ENCODE data around the gene MAPK7. TPM values are rescaled to one million over a fixed set of nuclear protein-coding genes. Genes with fewer than 3 reads are reported as not detected.
A peak's percentile ranks its signal among the peaks of the same experiment; 100 is the strongest.

The MAPK7 gene
- polyA plus RNA-seq, 2 of the 4 experiments (the other 2 are of a cell fraction): 7.2 to 25.8 TPM

DNA sequence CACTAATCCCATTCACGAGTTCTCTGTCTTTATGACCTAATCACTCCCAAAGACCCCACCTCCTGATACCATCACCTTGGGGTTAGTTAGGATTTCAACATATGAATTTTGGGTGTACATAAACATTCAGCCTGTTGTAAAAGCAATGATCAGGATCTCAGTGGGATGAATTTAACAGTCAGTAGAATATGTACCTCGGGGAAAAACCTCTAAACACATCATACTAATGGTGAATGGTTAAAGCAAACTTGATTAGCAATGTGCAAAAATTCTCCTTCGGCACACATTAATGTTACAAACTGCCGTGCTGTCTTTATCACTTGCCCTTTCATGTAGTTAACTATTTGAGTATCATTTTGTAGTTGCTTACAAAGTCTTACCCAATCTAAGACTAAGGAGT, 42.9 kb downstream of the MAPK7 start:
- no peak for TF ChIP-seq MYC (IDR thresholded peaks at IDR 0.05; ENCODE audit: borderline replicate concordance, low read length)
- no peak for TF ChIP-seq FOXS1 (CRISPR knock-in tag; IDR thresholded peaks at IDR 0.05)
- no peak for TF ChIP-seq EHF (CRISPR knock-in tag; IDR thresholded peaks at IDR 0.05)
- TF ChIP-seq, protein P1, sequence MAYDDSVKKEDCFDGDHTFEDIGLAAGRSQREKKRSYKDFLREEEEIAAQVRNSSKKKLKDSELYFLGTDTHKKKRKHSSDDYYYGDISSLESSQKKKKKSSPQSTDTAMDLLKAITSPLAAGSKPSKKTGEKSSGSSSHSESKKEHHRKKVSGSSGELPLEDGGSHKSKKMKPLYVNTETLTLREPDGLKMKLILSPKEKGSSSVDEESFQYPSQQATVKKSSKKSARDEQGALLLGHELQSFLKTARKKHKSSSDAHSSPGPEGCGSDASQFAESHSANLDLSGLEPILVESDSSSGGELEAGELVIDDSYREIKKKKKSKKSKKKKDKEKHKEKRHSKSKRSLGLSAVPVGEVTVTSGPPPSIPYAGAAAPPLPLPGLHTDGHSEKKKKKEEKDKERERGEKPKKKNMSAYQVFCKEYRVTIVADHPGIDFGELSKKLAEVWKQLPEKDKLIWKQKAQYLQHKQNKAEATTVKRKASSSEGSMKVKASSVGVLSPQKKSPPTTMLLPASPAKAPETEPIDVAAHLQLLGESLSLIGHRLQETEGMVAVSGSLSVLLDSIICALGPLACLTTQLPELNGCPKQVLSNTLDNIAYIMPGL (CRISPR knock-in tag; IDR thresholded peaks at IDR 0.05; ENCODE audit: borderline replicate concordance): no peak
- TF ChIP-seq, protein P2, sequence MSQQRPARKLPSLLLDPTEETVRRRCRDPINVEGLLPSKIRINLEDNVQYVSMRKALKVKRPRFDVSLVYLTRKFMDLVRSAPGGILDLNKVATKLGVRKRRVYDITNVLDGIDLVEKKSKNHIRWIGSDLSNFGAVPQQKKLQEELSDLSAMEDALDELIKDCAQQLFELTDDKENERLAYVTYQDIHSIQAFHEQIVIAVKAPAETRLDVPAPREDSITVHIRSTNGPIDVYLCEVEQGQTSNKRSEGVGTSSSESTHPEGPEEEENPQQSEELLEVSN (IDR thresholded peaks at IDR 0.05; ENCODE audit: borderline replicate concordance, low read depth): no peak
- no peak for TF ChIP-seq KDM5A (IDR thresholded peaks at IDR 0.05)
- no peak for TF ChIP-seq TP53 (CRISPR knock-in tag; IDR thresholded peaks at IDR 0.05)
- no peak for TF ChIP-seq ZNF302 (CRISPR knock-in tag; IDR thresholded peaks at IDR 0.05)
- TF ChIP-seq RAD21 (conservative IDR thresholded peaks at IDR 0.05 in 1 of 2, IDR thresholded peaks at IDR 0.05 in 1 of 2): no peak
- no peak for TF ChIP-seq KDM1A (IDR thresholded peaks at IDR 0.05; ENCODE audit: low read depth)
- TF ChIP-seq, protein P3, sequence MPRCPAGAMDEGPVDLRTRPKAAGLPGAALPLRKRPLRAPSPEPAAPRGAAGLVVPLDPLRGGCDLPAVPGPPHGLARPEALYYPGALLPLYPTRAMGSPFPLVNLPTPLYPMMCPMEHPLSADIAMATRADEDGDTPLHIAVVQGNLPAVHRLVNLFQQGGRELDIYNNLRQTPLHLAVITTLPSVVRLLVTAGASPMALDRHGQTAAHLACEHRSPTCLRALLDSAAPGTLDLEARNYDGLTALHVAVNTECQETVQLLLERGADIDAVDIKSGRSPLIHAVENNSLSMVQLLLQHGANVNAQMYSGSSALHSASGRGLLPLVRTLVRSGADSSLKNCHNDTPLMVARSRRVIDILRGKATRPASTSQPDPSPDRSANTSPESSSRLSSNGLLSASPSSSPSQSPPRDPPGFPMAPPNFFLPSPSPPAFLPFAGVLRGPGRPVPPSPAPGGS (IDR thresholded peaks at IDR 0.05): no peak
- DNase-seq (ENCODE audit: low read depth in 1 of 2, low spot score in 1 of 2): no peak
- ChIA-PET CTCF (interaction anchor here (1.2 kb wide), 1 partner anchor 58 kb away, joined by 3 read pairs; the partner anchor contains the start of gene B9D1), POLR2A (no interaction called here)
- ATAC-seq: no peak
- no peaks in the 10 kb centered on the region for H3K9me3 ChIP-seq
- FAIRE-seq: no peak
- no peak overlapping the region for H3K4me2 ChIP-seq
- 54% methylated on average over 4 of the region's 4 CpGs for WGBS (ENCODE audit: missing lambda C conversion rate)
- no peak overlapping the region for H3K27ac ChIP-seq
- no peak overlapping the region for H3K4me3 ChIP-seq
- H3K4me1 ChIP-seq: peaks cover 19% of the 10 kb centered on the region

DNA sequence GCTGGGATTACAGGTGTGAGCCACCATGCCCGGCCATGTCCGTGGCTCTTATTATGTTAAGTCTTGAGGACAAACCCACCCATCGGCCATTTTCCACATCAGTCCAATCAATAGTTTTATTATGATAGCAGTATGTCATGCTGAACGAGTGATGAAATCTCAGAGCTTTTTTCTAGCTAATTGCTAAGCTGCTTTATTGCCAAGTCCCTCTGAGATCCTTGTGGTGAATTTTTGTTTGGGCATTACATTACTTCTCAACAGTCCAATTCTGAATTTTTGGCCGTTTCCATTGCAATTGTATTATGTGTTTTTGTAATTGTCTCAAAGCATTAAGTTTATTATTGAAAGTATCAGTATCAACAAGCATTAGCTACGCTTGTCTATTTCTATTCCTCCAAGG, 43.6 kb downstream of the MAPK7 start:
- FAIRE-seq (peak; percentile 46), DNase-seq (ENCODE audit: low read depth in 1 of 2, low spot score in 1 of 2) (no peak), ATAC-seq (no peak)
- Histone ChIP-seq H3K4me2 (no peak overlapping the region), H3K4me1 (peaks cover 19% of the 10 kb centered on the region), H3K27ac (no peak overlapping the region), H3K4me3 (no peak overlapping the region), H3K9me3 (no peaks in the 10 kb centered on the region)
- ChIA-PET POLR2A (no interaction called here), CTCF (interaction anchor here (1.0 to 1.2 kb wide), 2 partner anchors 25 to 59 kb away, joined by 3 read pairs; partner anchors contain the start of gene B9D1)
- WGBS (ENCODE audit: missing lambda C conversion rate): 76% methylated on average over 6 of the region's 6 CpGs
- TF ChIP-seq, protein P4, sequence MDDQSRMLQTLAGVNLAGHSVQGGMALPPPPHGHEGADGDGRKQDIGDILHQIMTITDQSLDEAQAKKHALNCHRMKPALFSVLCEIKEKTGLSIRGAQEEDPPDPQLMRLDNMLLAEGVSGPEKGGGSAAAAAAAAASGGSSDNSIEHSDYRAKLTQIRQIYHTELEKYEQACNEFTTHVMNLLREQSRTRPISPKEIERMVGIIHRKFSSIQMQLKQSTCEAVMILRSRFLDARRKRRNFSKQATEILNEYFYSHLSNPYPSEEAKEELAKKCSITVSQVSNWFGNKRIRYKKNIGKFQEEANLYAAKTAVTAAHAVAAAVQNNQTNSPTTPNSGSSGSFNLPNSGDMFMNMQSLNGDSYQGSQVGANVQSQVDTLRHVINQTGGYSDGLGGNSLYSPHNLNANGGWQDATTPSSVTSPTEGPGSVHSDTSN (IDR thresholded peaks at IDR 0.05): no peak
- TF ChIP-seq CBX2 (IDR thresholded peaks at IDR 0.05; ENCODE audit: borderline replicate concordance, low read depth) (no peak), MAZ (IDR thresholded peaks at IDR 0.05; ENCODE audit: borderline replicate concordance, low read depth, low read length) (no peak), CHD2 (IDR thresholded peaks at IDR 0.05; ENCODE audit: low read length, partially characterized antibody) (no peak), ZNF302 (CRISPR knock-in tag; IDR thresholded peaks at IDR 0.05) (no peak), FOSB (CRISPR knock-in tag; IDR thresholded peaks at IDR 0.05) (no peak), ZFP36 (IDR thresholded peaks at IDR 0.05; ENCODE audit: borderline replicate concordance, partially characterized antibody) (no peak)
- TF ChIP-seq, protein P5, sequence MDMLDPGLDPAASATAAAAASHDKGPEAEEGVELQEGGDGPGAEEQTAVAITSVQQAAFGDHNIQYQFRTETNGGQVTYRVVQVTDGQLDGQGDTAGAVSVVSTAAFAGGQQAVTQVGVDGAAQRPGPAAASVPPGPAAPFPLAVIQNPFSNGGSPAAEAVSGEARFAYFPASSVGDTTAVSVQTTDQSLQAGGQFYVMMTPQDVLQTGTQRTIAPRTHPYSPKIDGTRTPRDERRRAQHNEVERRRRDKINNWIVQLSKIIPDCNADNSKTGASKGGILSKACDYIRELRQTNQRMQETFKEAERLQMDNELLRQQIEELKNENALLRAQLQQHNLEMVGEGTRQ (IDR thresholded peaks at IDR 0.05): no peak
- TF ChIP-seq, protein P6, sequence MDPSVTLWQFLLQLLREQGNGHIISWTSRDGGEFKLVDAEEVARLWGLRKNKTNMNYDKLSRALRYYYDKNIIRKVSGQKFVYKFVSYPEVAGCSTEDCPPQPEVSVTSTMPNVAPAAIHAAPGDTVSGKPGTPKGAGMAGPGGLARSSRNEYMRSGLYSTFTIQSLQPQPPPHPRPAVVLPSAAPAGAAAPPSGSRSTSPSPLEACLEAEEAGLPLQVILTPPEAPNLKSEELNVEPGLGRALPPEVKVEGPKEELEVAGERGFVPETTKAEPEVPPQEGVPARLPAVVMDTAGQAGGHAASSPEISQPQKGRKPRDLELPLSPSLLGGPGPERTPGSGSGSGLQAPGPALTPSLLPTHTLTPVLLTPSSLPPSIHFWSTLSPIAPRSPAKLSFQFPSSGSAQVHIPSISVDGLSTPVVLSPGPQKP (IDR thresholded peaks at IDR 0.05; ENCODE audit: low read depth, low read length): no peak
- TF ChIP-seq, protein P2 (IDR thresholded peaks at IDR 0.05; ENCODE audit: borderline replicate concordance, low read depth): no peak
